ENCODE measurements around the gene QTRT2. TPM values are rescaled to one million over a fixed set of nuclear protein-coding genes. Genes with fewer than 3 reads are reported as not detected.

Gene QTRT2
- total and polyA plus RNA-seq, 9 of the 15 experiments (the other 6 are each of a cell fraction or from before 2014, with no cell fraction given) = 10.2 to 25.1 (median 17.3) TPM

DNA sequence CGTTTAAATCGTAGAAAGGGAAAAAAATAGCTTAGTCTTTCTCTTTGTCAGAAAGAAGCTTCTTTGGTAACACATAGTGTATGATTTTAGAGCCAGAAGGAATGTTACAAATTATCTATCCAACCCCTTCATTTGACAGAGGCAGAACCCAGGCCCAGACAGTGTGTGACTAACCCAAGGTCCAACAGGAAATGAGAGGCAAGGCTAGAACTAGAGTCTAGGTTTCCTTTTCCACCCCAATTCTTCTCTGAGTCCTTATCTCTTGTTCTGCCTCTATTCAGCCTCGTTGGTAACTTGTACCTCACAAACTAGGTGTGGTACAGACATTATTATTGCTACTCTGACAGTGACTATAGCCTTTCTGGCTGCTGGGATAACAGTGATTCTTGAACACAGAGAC, 39.3 kb downstream of the QTRT2 start:
- DNase-seq (ENCODE audit: extremely low read depth in 1 of 4, low spot score in 3 of 4) = no peak
- Histone ChIP-seq H3K9ac (ENCODE audit: insufficient read depth in 1 of 2, low read depth in 2 of 2, low read length in 2 of 2) (no peak overlapping the region), H3K27me3 (ENCODE audit: control insufficient read depth in 2 of 2, insufficient read depth in 2 of 2, low read length in 2 of 2) (peaks cover 9 to 10% of the 10 kb centered on the region in 2 experiments; a peak in 3 of 5 replicates), H2AFZ (ENCODE audit: low read depth, low read length) (no peak overlapping the region), H3K27ac (ENCODE audit: extremely low read depth, low read depth, low read length) (no peak overlapping the region), H3K4me2 (ENCODE audit: insufficient read depth, low read length) (no peak overlapping the region), H3K79me2 (ENCODE audit: control insufficient read depth, insufficient read depth, low read length) (no peaks in the 10 kb centered on the region), H3K36me3 (ENCODE audit: control insufficient read depth, insufficient read depth, low read length) (no peaks in the 10 kb centered on the region), H3K9me3 (replicated peaks; ENCODE audit: control insufficient read depth, insufficient read depth, low read depth, low read length) (no peaks in the 10 kb centered on the region), H3K4me3 (no peak overlapping the region), H3K9me1 (ENCODE audit: control insufficient read depth, insufficient read depth, low read length) (no peaks in the 10 kb centered on the region), H3K4me1 (replicated peaks in 1 of 2; ENCODE audit: control insufficient read depth in 2 of 2, insufficient read depth in 2 of 2, low read length in 2 of 2) (no peaks in the 10 kb centered on the region), H4K20me1 (replicated peaks; ENCODE audit: control insufficient read depth, insufficient read depth, low read length) (no peaks in the 10 kb centered on the region)
- in situ Hi-C loops (cut with MboI) (no loop called here), intact Hi-C loops (cut with micrococcal nuclease) (no loop called here)
- WGBS (ENCODE audit: insufficient coverage, low coverage, missing lambda C conversion rate) = 0% methylated on average over 3 of the region's 3 CpGs
- no peak for FAIRE-seq
- no peak for ATAC-seq
- ChIA-PET CTCF (ENCODE audit: low intra/inter-chr PET ratio) (no interaction called here), POLR2A (no interaction called here)
- BruUV-seq (replicated peaks) = no TSS peak
- TF ChIP-seq DNMT1 (IDR thresholded peaks at IDR 0.05) (no peak), TEAD4 (IDR thresholded peaks at IDR 0.05; ENCODE audit: low read length) (no peak), TEAD4 (CRISPR knock-in tag; IDR thresholded peaks at IDR 0.05; ENCODE audit: borderline replicate concordance) (no peak), PHF21A (IDR thresholded peaks at IDR 0.05; ENCODE audit: borderline replicate concordance, low read depth) (no peak), CBFB (CRISPR knock-in tag; IDR thresholded peaks at IDR 0.05) (no peak), SRSF1 (IDR thresholded peaks at IDR 0.05; ENCODE audit: low read depth, low read length) (no peak), HINFP (tag; conservative IDR thresholded peaks at IDR 0.05; ENCODE audit: low read depth) (no peak), CREB3L1 (IDR thresholded peaks at IDR 0.05; ENCODE audit: borderline replicate concordance, low read depth) (no peak), NELFE (IDR thresholded peaks at IDR 0.05; ENCODE audit: insufficient read depth, insufficient read length) (no peak), TBP (optimal IDR thresholded peaks at IDR 0.05; ENCODE audit: low read depth, low read length) (no peak), TAF1 (IDR thresholded peaks at IDR 0.05; ENCODE audit: control insufficient read depth, extremely low read depth, insufficient read depth, low read length, severe bottlenecking) (no peak), GTF2E2 (tag; IDR thresholded peaks at IDR 0.05) (no peak), MTA3 (IDR thresholded peaks at IDR 0.05; ENCODE audit: borderline replicate concordance) (no peak), IRF9 (tag; IDR thresholded peaks at IDR 0.05) (no peak), RFX5 (IDR thresholded peaks at IDR 0.05; ENCODE audit: low read depth, low read length) (no peak), XRCC3 (IDR thresholded peaks at IDR 0.05) (no peak)
- TF ChIP-seq, protein P1, sequence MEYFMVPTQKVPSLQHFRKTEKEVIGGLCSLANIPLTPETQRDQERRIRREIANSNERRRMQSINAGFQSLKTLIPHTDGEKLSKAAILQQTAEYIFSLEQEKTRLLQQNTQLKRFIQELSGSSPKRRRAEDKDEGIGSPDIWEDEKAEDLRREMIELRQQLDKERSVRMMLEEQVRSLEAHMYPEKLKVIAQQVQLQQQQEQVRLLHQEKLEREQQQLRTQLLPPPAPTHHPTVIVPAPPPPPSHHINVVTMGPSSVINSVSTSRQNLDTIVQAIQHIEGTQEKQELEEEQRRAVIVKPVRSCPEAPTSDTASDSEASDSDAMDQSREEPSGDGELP (CRISPR knock-in tag; IDR thresholded peaks at IDR 0.05; ENCODE audit: borderline replicate concordance) = no peak

Measured in K562 (cell line).